Vagina (tissue), 2 donors: ENCODE measurements around the gene TMBIM1. TPM values are rescaled to one million over a fixed set of nuclear protein-coding genes. Genes with fewer than 3 reads are reported as not detected.
A peak's percentile ranks its signal among the peaks of the same experiment; 100 is the strongest.

Source experiments
- DNase-seq, 2 donors: peaks; one replicate each; pipeline ENCODE4 v3.0.0-alpha.2; 2017; ENCODE audit errors: extremely low spot score in 2 of 2
- H3K27ac ChIP-seq: fragments of 200-600 bp; sonication (generic); one replicate; pipeline ENCODE4 v1.5.1; 2019
- H3K27me3 ChIP-seq: fragments of 200-600 bp; sonication (generic); one replicate; pipeline ENCODE4 v1.5.1; 2019
- H3K36me3 ChIP-seq, 2 donors: fragments of 200-600 bp; sonication (generic); one replicate each; pipeline ENCODE4 v1.5.1; 2017 to 2019
- H3K4me1 ChIP-seq: fragments of 200-600 bp; sonication (generic); one replicate; pipeline ENCODE4 v1.5.1; 2019
- H3K4me3 ChIP-seq, 2 donors: fragments of 200-600 bp; sonication (generic); 1 replicate in 1 of 2; 2 replicates in 1 of 2; pipeline ENCODE4 v1.5.1; 2016 to 2019
- H3K9me3 ChIP-seq: fragments of 200-600 bp; sonication (generic); one replicate; pipeline ENCODE4 v1.5.1; 2019
- CTCF ChIP-seq, 3 experiments: fragments of 450-650 bp in 2 of 3; fragments of 200-600 bp in 1 of 3; sonication (generic) in 1 of 3; IDR thresholded peaks; one replicate each; pipeline ENCODE4 v1.5.1; 2017 to 2019; ENCODE audit warnings: antibody characterized with exemption in 3 of 3, mild to moderate bottlenecking in 2 of 3, moderate library complexity in 2 of 3
- POLR2A ChIP-seq, 2 donors: fragments of 450-650 bp; IDR thresholded peaks; one replicate each; pipeline ENCODE4 v1.6.1; 2017; ENCODE audit warnings: antibody characterized with exemption in 2 of 2, mild to moderate bottlenecking in 2 of 2, moderate library complexity in 2 of 2
- POLR2AphosphoS5 ChIP-seq, 2 donors: sonication (generic); formaldehyde crosslinking; IDR thresholded peaks; one replicate each; pipeline ENCODE4 v1.9.0; 2017; ENCODE audit warnings: antibody characterized with exemption in 2 of 2, mild to moderate bottlenecking in 2 of 2, low read depth in 1 of 2; ENCODE audit not compliant: insufficient read depth in 1 of 2
- intact Hi-C: fragments of 100-400 bp; cut with DNase I; formaldehyde crosslinking; loops from one replicate; pipeline ENCODE4 v1.15.1; 2023
- total RNA-seq: library from RNA; depleted of rRNA; stranded (reverse); fragments of >200 nt; gene quantifications from one replicate; pipeline ENCODE4 v1.2.3, GENCODE V29; 2016

The TMBIM1 gene
- total RNA-seq: 232 TPM

DNA sequence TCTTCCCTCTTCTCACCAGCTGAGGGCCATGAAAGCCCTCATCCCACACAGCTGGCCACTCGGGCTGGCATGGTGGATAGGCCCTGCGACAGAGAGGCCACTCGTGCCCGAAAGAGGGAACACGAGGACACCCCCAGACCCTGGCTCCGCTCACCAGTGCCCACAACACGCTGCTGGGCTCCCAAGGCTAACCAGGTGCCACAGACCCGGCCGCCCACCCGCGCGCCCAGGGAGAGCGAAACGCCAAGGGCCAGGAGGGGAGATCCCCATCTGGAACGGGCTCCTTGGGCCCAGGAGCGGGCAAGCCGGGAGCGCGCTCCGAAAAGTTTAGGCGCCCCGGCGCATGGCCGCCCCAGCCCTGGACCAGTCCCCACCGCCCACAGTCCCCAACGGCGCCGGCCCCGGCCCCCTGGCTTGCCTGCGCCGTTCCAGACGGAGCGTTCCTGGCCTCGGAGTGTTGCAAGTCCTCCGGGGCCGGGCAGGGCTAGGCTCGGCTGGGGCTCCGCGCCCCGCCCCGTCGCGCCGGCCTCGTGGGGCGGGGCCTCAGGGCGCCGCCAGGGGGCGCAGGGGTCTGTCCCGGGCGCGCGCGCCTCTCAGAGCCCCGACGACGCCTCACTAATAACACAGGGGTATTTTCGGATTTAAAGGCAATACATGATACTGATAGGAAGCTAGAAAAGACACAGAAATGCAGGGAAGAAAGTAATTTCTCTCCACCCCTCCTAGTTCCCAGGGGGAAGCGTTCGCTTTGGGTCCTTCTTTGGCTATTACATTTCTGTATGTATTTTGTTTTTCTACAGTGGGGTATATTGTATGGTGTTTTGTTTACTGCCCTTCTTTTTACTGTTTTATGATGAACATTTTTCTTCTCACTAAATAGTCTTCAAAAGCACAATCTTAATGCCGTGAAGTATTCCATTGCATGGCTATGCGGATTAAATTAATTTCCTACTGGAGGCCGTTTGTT is at the start of gene TMBIM1:
Gene TMBIM1 (minus strand): TSS at position 456 of the 967 bp plus-strand sequence. CDS start 10,362 bp downstream, outside the sequence.
- peaks cover 85% of the 10 kb centered on the region for H3K4me1 ChIP-seq
- H3K36me3 ChIP-seq: no peaks in the 10 kb centered on the region
- H3K4me3 ChIP-seq: peak within 1 kb of the TSS; percentile 68 to 99
- intact Hi-C loops: loop anchor here (5.0 kb wide), 1 partner anchor 105 kb away; the partner anchor contains the start of gene CTDSP1
- no peaks in the 10 kb centered on the region for H3K27me3 ChIP-seq
- TF ChIP-seq POLR2AphosphoS5 (IDR thresholded peaks at IDR 0.05; ENCODE audit: insufficient read depth in 1 of 2, low read depth in 1 of 2) (peak in 1 of 2 donors; percentile 95), POLR2A (IDR thresholded peaks at IDR 0.05) (peak; percentile 83 to 94), CTCF (IDR thresholded peaks at IDR 0.05) (peak; percentile 59 to 97 (median 77))
- DNase-seq: no peak
- H3K27ac ChIP-seq: peak within 1 kb of the TSS; percentile 100
- H3K9me3 ChIP-seq: no peaks in the 10 kb centered on the region

- Histone ChIP-seq H3K27me3 (no peaks in the 10 kb centered on the region), H3K9me3 (no peaks in the 10 kb centered on the region), H3K36me3 (no peaks in the 10 kb centered on the region), H3K27ac (no peak overlapping the region), H3K4me1 (peaks cover 10% of the 10 kb centered on the region), H3K4me3 (no peak overlapping the region)
- intact Hi-C loops: no loop called here
- DNase-seq: no peak
- TF ChIP-seq POLR2A (IDR thresholded peaks at IDR 0.05): no peak
- TF ChIP-seq POLR2AphosphoS5 (IDR thresholded peaks at IDR 0.05; ENCODE audit: insufficient read depth in 1 of 2, low read depth in 1 of 2): no peak
Observed at GRCh38 chr2:218341381-218341780, 49.1 kb upstream of the TMBIM1 start.

DNA sequence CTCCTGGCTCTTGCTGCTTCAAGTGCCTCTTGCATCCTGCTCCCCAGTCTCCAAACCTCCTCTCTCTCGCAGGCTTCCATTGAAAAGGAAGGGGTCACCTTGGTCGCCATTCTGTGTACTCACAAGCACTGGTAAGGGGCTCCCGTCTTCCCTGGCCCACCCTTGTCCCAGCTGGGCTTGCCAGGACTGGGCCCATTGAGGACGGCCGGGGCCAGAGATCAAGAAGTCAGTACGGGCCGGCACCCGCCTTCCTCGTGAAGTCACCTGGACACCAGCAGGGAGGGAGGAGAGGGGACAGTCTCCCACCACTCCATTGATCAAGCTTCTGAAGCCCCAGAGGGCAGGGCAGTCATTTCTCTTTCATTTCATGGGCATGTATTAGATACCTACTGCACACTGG is 48.4 kb upstream of the TMBIM1 start:
- no peak for DNase-seq
- Histone ChIP-seq H3K27me3 (no peaks in the 10 kb centered on the region), H3K4me3 (no peak overlapping the region), H3K9me3 (no peaks in the 10 kb centered on the region), H3K36me3 (no peaks in the 10 kb centered on the region), H3K4me1 (peaks cover 10% of the 10 kb centered on the region), H3K27ac (no peak overlapping the region)
- TF ChIP-seq POLR2A (IDR thresholded peaks at IDR 0.05): no peak
- intact Hi-C loops: no loop called here

- no peak for DNase-seq
- Histone ChIP-seq H3K4me3 (no peak overlapping the region), H3K27ac (no peak overlapping the region), H3K36me3 (no peaks in the 10 kb centered on the region), H3K9me3 (no peaks in the 10 kb centered on the region), H3K4me1 (no peaks in the 10 kb centered on the region), H3K27me3 (no peaks in the 10 kb centered on the region)
- intact Hi-C loops: no loop called here
- TF ChIP-seq CTCF (IDR thresholded peaks at IDR 0.05): no peak
- TF ChIP-seq POLR2AphosphoS5 (IDR thresholded peaks at IDR 0.05; ENCODE audit: insufficient read depth in 1 of 2, low read depth in 1 of 2): no peak
- no peak for TF ChIP-seq POLR2A (IDR thresholded peaks at IDR 0.05)
Observed at GRCh38 chr2:218334531-218334930, 42.2 kb upstream of the TMBIM1 start.

DNA sequence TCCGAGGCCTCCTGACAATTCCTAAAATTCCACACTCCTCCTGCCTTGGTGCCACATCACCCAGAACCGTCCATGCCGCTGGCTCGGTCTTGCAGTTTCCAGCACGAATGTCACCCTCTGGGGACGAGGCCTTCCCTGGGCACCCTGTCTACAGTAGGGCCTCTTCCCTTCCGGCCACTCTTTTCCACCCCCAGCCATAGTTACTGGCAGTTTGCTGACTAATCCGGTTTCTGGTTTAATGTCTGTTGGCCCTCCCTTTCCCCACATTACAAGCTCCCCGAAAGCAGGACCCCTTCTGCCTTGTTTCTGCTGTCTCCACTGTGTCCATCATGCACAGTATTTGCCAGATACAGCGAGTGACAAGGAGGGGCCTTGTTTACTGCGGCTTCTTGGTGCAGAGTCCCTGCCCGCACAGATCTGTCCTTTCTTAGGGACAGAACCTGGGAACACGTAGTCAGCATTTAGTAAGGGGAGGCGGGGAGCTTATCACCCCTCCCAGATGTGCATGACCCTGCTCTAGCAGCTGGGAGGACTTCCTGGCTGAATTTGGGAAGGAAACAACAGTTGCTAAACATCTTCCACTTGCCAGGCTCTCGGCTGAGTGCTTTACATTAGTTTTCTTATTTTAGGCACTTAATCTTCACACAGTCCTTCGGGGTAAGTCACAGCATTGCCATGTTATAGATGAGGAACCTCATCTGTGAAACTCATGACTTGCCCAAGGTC is 40.8 kb upstream of the TMBIM1 start:
- H3K4me1 ChIP-seq: no peaks in the 10 kb centered on the region
- no peaks in the 10 kb centered on the region for H3K36me3 ChIP-seq
- TF ChIP-seq CTCF (IDR thresholded peaks at IDR 0.05) (no peak), POLR2A (IDR thresholded peaks at IDR 0.05) (no peak), POLR2AphosphoS5 (IDR thresholded peaks at IDR 0.05; ENCODE audit: insufficient read depth in 1 of 2, low read depth in 1 of 2) (no peak)
- no peak overlapping the region for H3K27ac ChIP-seq
- intact Hi-C loops: no loop called here
- no peak for DNase-seq
- H3K4me3 ChIP-seq: no peak overlapping the region
- no peaks in the 10 kb centered on the region for H3K9me3 ChIP-seq
- no peaks in the 10 kb centered on the region for H3K27me3 ChIP-seq
